KMS-11 (cell line): ENCODE results near the gene NRTN.

ENCODE experiments used
- H2AFZ ChIP-seq: fragments of 200-600 bp; sonication (generic); 2 replicates; pipeline ENCODE4 v1.6.1; 2016; ENCODE audit warnings: antibody characterized with exemption, mixed run types, low read depth
- H3K27ac ChIP-seq: fragments of 200-600 bp; sonication (generic); 2 replicates; pipeline ENCODE4 v1.6.1; 2016; ENCODE audit warnings: mild to moderate bottlenecking, mixed run types
- H3K27me3 ChIP-seq: fragments of 200-600 bp; sonication (generic); 2 replicates; pipeline ENCODE4 v1.6.1; 2017; ENCODE audit warnings: mild to moderate bottlenecking, low read depth, mixed run types, moderate library complexity; ENCODE audit not compliant: insufficient read depth
- H3K36me3 ChIP-seq: fragments of 200-600 bp; sonication (generic); 2 replicates; pipeline ENCODE4 v1.6.1; 2017; ENCODE audit warnings: mild to moderate bottlenecking, mixed run types; ENCODE audit not compliant: insufficient read depth
- H3K4me1 ChIP-seq: fragments of 200-600 bp; sonication (generic); 2 replicates; pipeline ENCODE4 v1.6.1; 2016; ENCODE audit warnings: mild to moderate bottlenecking, low read depth, mixed run types; ENCODE audit not compliant: poor library complexity, severe bottlenecking
- H3K4me2 ChIP-seq: fragments of 200-600 bp; sonication (generic); 2 replicates; pipeline ENCODE4 v1.7.0; 2016; ENCODE audit warnings: mild to moderate bottlenecking, mixed run types
- H3K4me3 ChIP-seq: fragments of 200-600 bp; sonication (generic); IDR thresholded peaks from 2 replicates; pipeline ENCODE4 v1.6.1; 2017; ENCODE audit warnings: low read depth, low read length, mixed read lengths; ENCODE audit not compliant: insufficient read depth
- H3K79me2 ChIP-seq: fragments of 200-600 bp; sonication (generic); 2 replicates; pipeline ENCODE4 v1.6.1; 2016; ENCODE audit warnings: low read depth, mixed run types; ENCODE audit not compliant: insufficient read depth
- H3K9ac ChIP-seq: fragments of 200-600 bp; sonication (generic); 2 replicates; pipeline ENCODE4 v1.6.1; 2016; ENCODE audit warnings: mild to moderate bottlenecking, mixed run types
- H4K20me1 ChIP-seq: fragments of 200-600 bp; sonication (generic); 2 replicates; pipeline ENCODE4 v1.6.1; 2016; ENCODE audit warnings: mild to moderate bottlenecking, mixed run types; ENCODE audit not compliant: insufficient read depth
- CTCF ChIP-seq: fragments of 200-600 bp; sonication (generic); conservative IDR thresholded peaks from 2 replicates; pipeline ENCODE4 v1.6.1; 2017; ENCODE audit warnings: low read depth, mild to moderate bottlenecking, antibody characterized with exemption, low read length, moderate library complexity, mixed read lengths

NRTN gene

GRCh38 chr19:5824751-5825150 is 19.9 kb downstream of the NRTN start:
- Histone ChIP-seq H3K4me2 (no peak overlapping the region), H3K4me1 (peaks cover 14% of the 10 kb centered on the region), H3K79me2 (no peaks in the 10 kb centered on the region), H3K36me3 (no peaks in the 10 kb centered on the region), H3K9ac (no peak overlapping the region), H3K27me3 (no peaks in the 10 kb centered on the region), H3K27ac (no peak overlapping the region), H2AFZ (no peak overlapping the region), H4K20me1 (no peaks in the 10 kb centered on the region), H3K4me3 (no peak overlapping the region)
- TF ChIP-seq CTCF, result no peak

DNA sequence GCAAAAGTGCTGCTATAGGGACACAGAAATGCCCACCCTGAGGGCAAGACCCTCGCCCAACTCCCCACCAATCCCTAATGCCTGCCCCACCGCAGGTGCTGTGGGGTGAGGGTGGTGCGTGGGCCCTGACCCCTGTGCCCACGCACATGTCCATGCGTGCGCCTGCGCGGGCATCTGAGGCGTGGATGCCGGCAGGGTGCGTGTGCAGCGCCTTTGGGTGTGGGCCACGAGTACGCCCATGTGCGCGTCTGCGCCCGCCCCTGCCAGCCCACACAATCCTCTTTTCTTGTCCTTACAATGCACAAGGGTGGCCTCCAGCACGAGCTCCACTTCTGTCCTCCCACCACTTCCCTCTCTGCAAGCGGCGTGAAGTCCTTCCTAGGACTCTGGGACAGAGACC is 20.3 kb downstream of the NRTN start:
- no peak overlapping the region for H2AFZ ChIP-seq
- no peaks in the 10 kb centered on the region for H3K27me3 ChIP-seq
- no peak overlapping the region for H3K4me3 ChIP-seq
- peaks cover 14% of the 10 kb centered on the region for H3K4me1 ChIP-seq
- H4K20me1 ChIP-seq, result no peaks in the 10 kb centered on the region
- no peaks in the 10 kb centered on the region for H3K79me2 ChIP-seq
- H3K27ac ChIP-seq, result no peak overlapping the region
- TF ChIP-seq CTCF, result no peak
- H3K4me2 ChIP-seq, result no peak overlapping the region
- H3K36me3 ChIP-seq, result no peaks in the 10 kb centered on the region
- no peak overlapping the region for H3K9ac ChIP-seq

GRCh38 chr19:5826531-5827341 is 21.9 kb downstream of the NRTN start:
- peak overlapping the region; percentile 73 for H3K4me2 ChIP-seq
- TF ChIP-seq CTCF, result no peak
- H3K4me3 ChIP-seq, result no peak overlapping the region
- H3K9ac ChIP-seq, result no peak overlapping the region
- H3K27ac ChIP-seq, result peak overlapping the region; percentile 13; the same call in 1 of the 2 replicates
- peaks cover 14% of the 10 kb centered on the region for H3K4me1 ChIP-seq
- H3K27me3 ChIP-seq, result no peaks in the 10 kb centered on the region
- H2AFZ ChIP-seq, result peak overlapping the region; percentile 47; the same call in 1 of the 2 replicates
- no peaks in the 10 kb centered on the region for H4K20me1 ChIP-seq
- H3K79me2 ChIP-seq, result no peaks in the 10 kb centered on the region
- no peaks in the 10 kb centered on the region for H3K36me3 ChIP-seq

DNA sequence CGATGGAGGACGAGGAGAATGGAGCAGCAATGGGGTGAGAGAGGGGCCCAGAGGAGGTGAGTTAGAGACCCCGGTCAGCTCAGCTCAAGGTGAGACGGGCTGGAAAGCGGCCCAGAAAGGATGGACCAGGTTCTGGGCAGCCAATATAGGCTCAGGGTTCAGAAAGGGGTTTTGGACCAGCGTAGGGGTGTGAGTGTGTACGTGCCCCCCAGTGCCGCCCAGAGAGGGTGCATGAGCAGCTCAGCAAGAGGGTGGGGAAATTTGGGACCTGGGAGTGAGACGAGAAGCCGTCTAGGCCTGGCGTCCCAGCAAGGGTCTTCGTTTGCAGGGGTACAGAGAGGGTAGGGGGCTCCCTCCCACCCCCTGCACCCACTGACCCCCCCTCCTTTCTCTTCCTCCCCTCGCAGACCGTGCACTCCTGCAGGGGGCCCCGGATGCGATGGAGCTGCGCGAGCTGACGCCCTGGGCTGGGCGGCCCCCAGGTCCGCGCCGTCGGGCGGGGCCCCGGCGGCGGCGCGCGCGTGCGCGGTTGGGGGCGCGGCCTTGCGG is 22.5 kb downstream of the NRTN start:
- no peak overlapping the region for H3K4me3 ChIP-seq
- H3K27me3 ChIP-seq, result no peaks in the 10 kb centered on the region
- TF ChIP-seq CTCF, result no peak
- H4K20me1 ChIP-seq, result no peaks in the 10 kb centered on the region
- H3K27ac ChIP-seq, result peak overlapping the region; percentile 13; the same call in 1 of the 2 replicates
- H3K4me1 ChIP-seq, result peaks cover 14% of the 10 kb centered on the region
- peak overlapping the region; percentile 47; the same call in 1 of the 2 replicates for H2AFZ ChIP-seq
- H3K4me2 ChIP-seq, result peak overlapping the region; percentile 73
- H3K36me3 ChIP-seq, result no peaks in the 10 kb centered on the region
- no peaks in the 10 kb centered on the region for H3K79me2 ChIP-seq
- H3K9ac ChIP-seq, result no peak overlapping the region
